Endothelial cell of umbilical vein (primary cell): ENCODE measurements around the gene ATF6B. TPM values are rescaled to one million over a fixed set of nuclear protein-coding genes. Genes with fewer than 3 reads are reported as not detected.
"Not testable (repeated sequence)": the region's sequence is repeated elsewhere in the genome, so short reads cannot be mapped to it uniquely, and the experiment has no call there.

Source experiments
- BruUV-seq: library from RNA; stranded (reverse); fragments of 400-500 nt; replicated peaks from 2 replicates; lab custom pipeline; 2021; lab: Mats Ljungman, UMichigan
- CTCF ChIA-PET: fragments of 300-600, 350-600 bp; sonication (Branson Sonifier 250); formaldehyde crosslinking; loops from one replicate; lab custom pipeline; 2021; ENCODE audit warnings: antibody characterized with exemption, inconsistent platforms; lab: Charles Lee
- POLR2A ChIA-PET: fragments of 300-600, 350-600 bp; sonication (Branson Sonifier 250); formaldehyde crosslinking; loops from one replicate; lab custom pipeline; 2021; ENCODE audit warnings: antibody characterized with exemption, inconsistent platforms; lab: Charles Lee
- DNase-seq: peaks from one replicate; pipeline ENCODE4 v3.0.0-alpha.2; 2011; ENCODE audit warnings: low read depth, low spot score
- FAIRE-seq: peaks from 2 replicates; lab custom pipeline; 2011; peaks lifted over from hg19 to GRCh38; lab: Jason Lieb, UNC
- H2AFZ ChIP-seq: 2 replicates; pipeline ENCODE4 v1.6.0; 2012; ENCODE audit warnings: low read depth, low read length, control low read depth, inconsistent platforms
- H3K27ac ChIP-seq: 2 replicates; pipeline ENCODE4 v1.5.1; 2011; ENCODE audit warnings: low read depth, mild to moderate bottlenecking, control low read depth, low read length, moderate library complexity; ENCODE audit not compliant: insufficient read depth
- H3K27me3 ChIP-seq, 2 experiments: 2 replicates each; pipeline versions ENCODE4 v1.6.0 to v1.6.1; 2011; ENCODE audit warnings: low read length in 2 of 2, mixed read lengths in 1 of 2; ENCODE audit not compliant: control insufficient read depth in 2 of 2, insufficient read depth in 2 of 2
- H3K36me3 ChIP-seq, 2 experiments: 2 replicates in 1 of 2; 3 replicates in 1 of 2; pipeline ENCODE4 v1.5.1; 2011; ENCODE audit warnings: low read length in 2 of 2, mild to moderate bottlenecking in 1 of 2, moderate library complexity in 1 of 2; ENCODE audit not compliant: control insufficient read depth in 2 of 2, insufficient read depth in 2 of 2; ENCODE audit errors: extremely low read depth in 1 of 2
- H3K4me1 ChIP-seq: 3 replicates; pipeline ENCODE4 v1.5.1; 2011; ENCODE audit warnings: mild to moderate bottlenecking, low read length; ENCODE audit not compliant: control insufficient read depth, insufficient read depth; ENCODE audit errors: extremely low read depth
- H3K4me2 ChIP-seq: 2 replicates; pipeline ENCODE4 v1.6.1; 2011; ENCODE audit warnings: low read length, control low read depth, mixed read lengths; ENCODE audit not compliant: insufficient read depth
- H3K4me3 ChIP-seq, 3 experiments: fragments of 200-600 bp in 1 of 3; sonication (generic), shearing (Covaris generic) in 1 of 3; replicated peaks in 1 of 3; 2 replicates each; pipeline ENCODE4 v1.5.1; 2011 to 2016; ENCODE audit warnings: control low read depth in 3 of 3, low read length in 3 of 3, mild to moderate bottlenecking in 2 of 3, inconsistent platforms in 1 of 3, low read depth in 1 of 3, moderate library complexity in 1 of 3; ENCODE audit not compliant: insufficient read depth in 1 of 3
- H3K79me2 ChIP-seq: 2 replicates; pipeline ENCODE4 v1.6.0; 2012; ENCODE audit warnings: low read length, inconsistent platforms; ENCODE audit not compliant: control insufficient read depth, insufficient read depth
- H3K9ac ChIP-seq: replicated peaks from 2 replicates; pipeline ENCODE3; 2011; ENCODE audit warnings: low read length, control low read depth; ENCODE audit not compliant: insufficient read depth; ENCODE audit errors: extremely low read depth
- H3K9me1 ChIP-seq: replicated peaks from 3 replicates; pipeline ENCODE4 v1.6.0; 2011; ENCODE audit warnings: mild to moderate bottlenecking, low read length; ENCODE audit not compliant: control insufficient read depth, insufficient read depth; ENCODE audit errors: extremely low read depth
- H3K9me3 ChIP-seq: replicated peaks from 2 replicates; pipeline ENCODE4 v1.5.1; 2012; ENCODE audit warnings: low read length, inconsistent platforms; ENCODE audit not compliant: control insufficient read depth, insufficient read depth
- H4K20me1 ChIP-seq: replicated peaks from 2 replicates; pipeline ENCODE3; 2011; ENCODE audit warnings: mild to moderate bottlenecking, low read length; ENCODE audit not compliant: control insufficient read depth, insufficient read depth; ENCODE audit errors: extremely low read depth
- FOS ChIP-seq: IDR thresholded peaks from 2 replicates; pipeline ENCODE4 v1.6.1; 2011; ENCODE audit warnings: mild to moderate bottlenecking, low read length, moderate library complexity, borderline replicate concordance; ENCODE audit not compliant: insufficient read depth
- MYC ChIP-seq: IDR thresholded peaks from one replicate; pipeline ENCODE4 v1.6.1; 2011; ENCODE audit warnings: mild to moderate bottlenecking, low read depth, low read length
- POLR2A ChIP-seq: IDR thresholded peaks from 2 replicates; pipeline ENCODE4 v1.6.1; 2012; ENCODE audit warnings: low read depth, mild to moderate bottlenecking, control low read depth, low read length
- POLR2AphosphoS5 ChIP-seq: IDR thresholded peaks from 2 replicates; pipeline ENCODE4 v1.6.1; 2012; ENCODE audit warnings: low read depth, mild to moderate bottlenecking, control low read depth, low read length, moderate library complexity; ENCODE audit not compliant: insufficient read depth
- dilution Hi-C: fragments of 300-500 bp; cut with MboI; formaldehyde crosslinking; loops from one replicate; pipeline ENCODE4 v1.15.0; 2019; ENCODE audit warnings: low sequenced_read_pairs; ENCODE audit not compliant: extremely low pct_ligation_motif_present
- intact Hi-C: fragments of 100-400 bp; cut with micrococcal nuclease; formaldehyde crosslinking; loops from one replicate; pipeline ENCODE4 v1.10.0; 2022
- polyA plus RNA-seq, 4 experiments: library from polyadenylated mRNA; depleted of rRNA in 3 of 4; stranded (reverse) in 3 of 4; unstranded in 1 of 4; fragments of >200 nt; gene quantifications; 2 replicates each; pipeline versions ENCODE4 v1.2.1 to v1.2.3, GENCODE V29; 2011 to 2012; ENCODE audit warnings: missing spikeins in 1 of 4
- total RNA-seq: library from RNA; stranded (reverse); gene quantifications from 2 replicates; pipeline ENCODE4 v1.2.3, GENCODE V29; 2021

ATF6B gene
- total and polyA plus RNA-seq, 2 donors (not counting 3 experiments of a cell fraction or from before 2014, with no cell fraction given) = 106 to 115 TPM

DNA sequence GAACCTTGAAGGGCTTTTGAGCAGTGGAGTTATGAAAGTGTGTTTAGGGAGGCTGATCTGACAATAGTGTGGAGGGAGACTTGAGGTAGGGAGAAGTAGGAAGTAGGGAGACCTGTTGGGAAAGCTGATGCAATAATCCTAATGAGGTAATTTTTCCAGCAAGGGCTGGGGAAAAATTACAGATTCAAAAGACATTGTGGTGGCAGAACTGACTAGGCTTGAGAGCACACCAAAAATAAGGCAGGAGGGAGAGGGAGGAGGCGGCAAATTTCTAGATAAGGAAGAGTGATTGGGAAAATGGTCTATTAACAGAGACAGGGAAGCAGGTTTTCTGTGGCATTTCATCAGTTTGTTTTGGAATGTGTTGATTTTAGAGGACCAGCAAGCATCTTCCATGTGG, 18.2 kb upstream of the ATF6B start:
- no peaks in the 10 kb centered on the region for H3K9me1 ChIP-seq
- no peak overlapping the region for H3K4me2 ChIP-seq
- no peak for TF ChIP-seq POLR2AphosphoS5
- no peak for TF ChIP-seq POLR2A
- no peak for TF ChIP-seq MYC
- TF ChIP-seq FOS = no peak
- no peak overlapping the region for H3K27ac ChIP-seq
- ChIA-PET POLR2A (no interaction called here), CTCF (no interaction called here)
- H3K79me2 ChIP-seq = no peaks in the 10 kb centered on the region
- peaks cover 3% of the 10 kb centered on the region for H3K4me1 ChIP-seq
- no peak overlapping the region for H2AFZ ChIP-seq
- BruUV-seq = no TSS peak
- H3K36me3 ChIP-seq = no peaks in the 10 kb centered on the region
- no peak for DNase-seq
- H4K20me1 ChIP-seq = no peaks in the 10 kb centered on the region
- H3K27me3 ChIP-seq = peaks cover 20 to 29% of the 10 kb centered on the region in 2 experiments
- H3K9me3 ChIP-seq = no peaks in the 10 kb centered on the region
- no peak overlapping the region for H3K9ac ChIP-seq
- dilution Hi-C loops = no loop called here
- no peak for FAIRE-seq
- H3K4me3 ChIP-seq = no peak overlapping the region
- intact Hi-C loops = no loop called here

GRCh38 chr6:32144238-32144637, 16.2 kb upstream of the ATF6B start:
- H3K4me3 ChIP-seq, BruUV-seq, H2AFZ ChIP-seq, dilution Hi-C loops, H4K20me1 ChIP-seq, intact Hi-C loops, H3K9me3 ChIP-seq, POLR2A ChIA-PET, H3K9ac ChIP-seq, DNase-seq, H3K4me2 ChIP-seq, FAIRE-seq, H3K4me1 ChIP-seq, H3K9me1 ChIP-seq, H3K27ac ChIP-seq, H3K36me3 ChIP-seq, H3K79me2 ChIP-seq: not testable (repeated sequence)
- CTCF ChIA-PET = interaction anchor here (0.6 kb wide), 1 partner anchor 337 kb away, joined by 3 read pairs; no protein-coding TSS in a partner anchor
- H3K27me3 ChIP-seq = peaks cover 20 to 24% of the 10 kb centered on the region in 2 experiments
